NCI-H128 (cell line): ENCODE results near the gene ARF1.

Experiments
- DNase-seq: peaks from one replicate; lab custom pipeline; 2025; ENCODE audit not compliant: unreplicated experiment; lab: John Stamatoyannopoulos, UW

ARF1 gene

GRCh38 chr1:228084797-228085196, 2.3 kb downstream of the ARF1 start:
- DNase-seq = no peak

- DNase-seq = no peak
These were observed 2.9 kb downstream of the ARF1 start for GRCh38 chr1:228085287-228085951.

GRCh38 chr1:228087771-228088251, 5.3 kb downstream of the ARF1 start:
- DNase-seq = no peak

GRCh38 chr1:228088586-228089498, 6.3 kb downstream of the ARF1 start:
- DNase-seq = no peak

GRCh38 chr1:228089519-228090380, 7.2 kb downstream of the ARF1 start:
- no peak for DNase-seq

GRCh38 chr1:228090613-228091081, 8.1 kb downstream of the ARF1 start:
- no peak for DNase-seq

- DNase-seq = no peak
These were observed 8.6 kb downstream of the ARF1 start for GRCh38 chr1:228091084-228091483.

GRCh38 chr1:228092342-228093049, 10.0 kb downstream of the ARF1 start:
- DNase-seq = no peak

GRCh38 chr1:228093050-228093906, 10.8 kb downstream of the ARF1 start:
- no peak for DNase-seq

- DNase-seq = no peak
These were observed 12.0 kb downstream of the ARF1 start for GRCh38 chr1:228094432-228095016.

- no peak for DNase-seq
These were observed 12.7 kb downstream of the ARF1 start for GRCh38 chr1:228095161-228095560.

- DNase-seq = no peak
These were observed 13.4 kb downstream of the ARF1 start for GRCh38 chr1:228095938-228096337.

GRCh38 chr1:228096416-228097332, 14.2 kb downstream of the ARF1 start:
- DNase-seq = no peak

- no peak for DNase-seq
These were observed 15.0 kb downstream of the ARF1 start for GRCh38 chr1:228097333-228098081.

GRCh38 chr1:228098323-228098931, 15.9 kb downstream of the ARF1 start:
- DNase-seq = no peak

- no peak for DNase-seq
These were observed 16.8 kb downstream of the ARF1 start for GRCh38 chr1:228099331-228099732.
